PC-9 (cell line): ENCODE measurements around the gene CARMIL1.

ENCODE experiments used
- CTCF ChIP-seq: fragments of 200-600 bp; sonication (generic); conservative IDR thresholded peaks from 2 replicates; pipeline ENCODE4 v1.6.1; 2017; ENCODE audit warnings: mixed run types, antibody characterized with exemption, mild to moderate bottlenecking, moderate library complexity
- EZH2 ChIP-seq: fragments of 200-600 bp; sonication (generic); IDR thresholded peaks from 2 replicates; pipeline ENCODE4 v1.8.0; 2017; ENCODE audit warnings: antibody characterized with exemption, low read depth

DNA sequence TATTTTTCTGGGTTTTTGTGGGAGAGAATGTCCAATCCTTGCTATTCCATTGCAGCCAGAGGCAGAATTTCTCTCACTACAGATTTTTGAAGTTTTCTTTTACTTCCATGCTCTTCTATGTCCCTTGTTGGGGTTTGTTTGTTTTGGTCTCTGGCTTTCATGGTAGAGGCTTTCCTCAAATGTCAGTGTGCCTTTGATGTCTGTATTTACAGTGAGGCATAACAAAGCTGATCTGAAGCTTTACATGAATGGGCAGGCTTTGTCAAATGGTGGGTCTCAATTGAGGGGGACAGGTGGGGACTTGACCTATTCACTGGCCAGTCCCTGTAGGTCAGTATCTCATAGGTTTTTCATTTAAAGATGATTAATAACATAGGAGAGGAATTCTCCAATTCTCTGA lies 8.6 kb upstream of the CARMIL1 start:
- no peak for TF ChIP-seq CTCF
- TF ChIP-seq EZH2, result no peak
